Measurements from ENCODE around the gene GCM1.

GRCh38 chr6:53133961-53134360, 14.7 kb downstream of the GCM1 start:
- TF ChIP-seq, protein P1, sequence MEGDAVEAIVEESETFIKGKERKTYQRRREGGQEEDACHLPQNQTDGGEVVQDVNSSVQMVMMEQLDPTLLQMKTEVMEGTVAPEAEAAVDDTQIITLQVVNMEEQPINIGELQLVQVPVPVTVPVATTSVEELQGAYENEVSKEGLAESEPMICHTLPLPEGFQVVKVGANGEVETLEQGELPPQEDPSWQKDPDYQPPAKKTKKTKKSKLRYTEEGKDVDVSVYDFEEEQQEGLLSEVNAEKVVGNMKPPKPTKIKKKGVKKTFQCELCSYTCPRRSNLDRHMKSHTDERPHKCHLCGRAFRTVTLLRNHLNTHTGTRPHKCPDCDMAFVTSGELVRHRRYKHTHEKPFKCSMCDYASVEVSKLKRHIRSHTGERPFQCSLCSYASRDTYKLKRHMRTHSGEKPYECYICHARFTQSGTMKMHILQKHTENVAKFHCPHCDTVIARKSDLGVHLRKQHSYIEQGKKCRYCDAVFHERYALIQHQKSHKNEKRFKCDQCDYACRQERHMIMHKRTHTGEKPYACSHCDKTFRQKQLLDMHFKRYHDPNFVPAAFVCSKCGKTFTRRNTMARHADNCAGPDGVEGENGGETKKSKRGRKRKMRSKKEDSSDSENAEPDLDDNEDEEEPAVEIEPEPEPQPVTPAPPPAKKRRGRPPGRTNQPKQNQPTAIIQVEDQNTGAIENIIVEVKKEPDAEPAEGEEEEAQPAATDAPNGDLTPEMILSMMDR (IDR thresholded peaks at IDR 0.05; ENCODE audit: low read depth, low read length): no peak
- TF ChIP-seq POLR2A (IDR thresholded peaks at IDR 0.05; ENCODE audit: extremely low read depth, insufficient read length): no peak
- TF ChIP-seq MAX (IDR thresholded peaks at IDR 0.05; ENCODE audit: low read depth, low read length): no peak

All from NB4 (cell line).